A549 (cell line): ENCODE results near the gene FBH1. TPM values are rescaled to one million over a fixed set of nuclear protein-coding genes. Genes with fewer than 3 reads are reported as not detected.

ENCODE experiments used
- ATAC-seq, 2 experiments: fragments of 200-7000 bp in 1 of 2; fragments of >200 bp in 1 of 2; cut with Nextera tagmentation in 1 of 2; cut with Tn5 transposase in 1 of 2; 3 replicates each; pipeline versions ENCODE4 v1.8.0 to v1.9.1; 2018 to 2020; ENCODE audit warnings: mild to moderate bottlenecking in 1 of 2, moderate library complexity in 1 of 2
- CTCF ChIA-PET: fragments of 300-600 bp; sonication (Branson Sonifier 250); formaldehyde crosslinking; extraction: SDS; loops from one replicate; lab custom pipeline; 2021; ENCODE audit warnings: antibody characterized with exemption, inconsistent platforms; lab: Yijun Ruan, JAX
- POLR2A ChIA-PET: fragments of 350-600 bp; formaldehyde crosslinking; extraction: SDS; loops from one replicate; lab custom pipeline; 2021; ENCODE audit warnings: antibody characterized with exemption, inconsistent platforms; lab: Yijun Ruan, JAX
- DNase-seq, 2 experiments: peaks; one replicate each; pipeline versions ENCODE4 v3.0.0 to v3.0.0-alpha.2; 2011 to 2016; ENCODE audit warnings: low read depth in 1 of 2, low spot score in 1 of 2
- FAIRE-seq: peaks from 2 replicates; lab custom pipeline; 2011; peaks lifted over from hg19 to GRCh38; lab: Jason Lieb, UNC
- H3K27ac ChIP-seq, 2 experiments: fragments of >200 bp; sonication (Bioruptor Twin); formaldehyde crosslinking; 3 replicates each; pipeline ENCODE4 v1.5.1; 2016 to 2017
- H3K4me1 ChIP-seq: fragments of >200 bp; sonication (Bioruptor Twin); formaldehyde crosslinking; 3 replicates; pipeline ENCODE4 v1.6.1; 2016
- H3K4me2 ChIP-seq: fragments of >200 bp; sonication (Bioruptor Twin); formaldehyde crosslinking; 3 replicates; pipeline ENCODE4 v1.6.1; 2016
- H3K4me3 ChIP-seq: fragments of >200 bp; sonication (Bioruptor Twin); formaldehyde crosslinking; 3 replicates; pipeline ENCODE4 v1.5.1; 2016
- H3K9me3 ChIP-seq: fragments of >200 bp; sonication (Bioruptor Twin); formaldehyde crosslinking; 3 replicates; pipeline ENCODE4 v1.6.1; 2016
- CBX8 ChIP-seq: fragments of 200-600 bp; sonication (generic); IDR thresholded peaks from 2 replicates; pipeline ENCODE4 v1.6.1; 2016
- CHD4 ChIP-seq: fragments of 200-600 bp; sonication (generic); IDR thresholded peaks from 2 replicates; pipeline ENCODE4 v1.6.1; 2016; ENCODE audit warnings: antibody characterized with exemption, mild to moderate bottlenecking, borderline replicate concordance
- EHMT2 ChIP-seq: fragments of 200-600 bp; sonication (generic); IDR thresholded peaks from 2 replicates; pipeline ENCODE4 v1.6.1; 2016; ENCODE audit warnings: antibody characterized with exemption, low read depth, mild to moderate bottlenecking, moderate library complexity
- EP300 ChIP-seq, 2 experiments: fragments of >200 bp; sonication (Bioruptor Twin); formaldehyde crosslinking; IDR thresholded peaks; 2 replicates in 1 of 2; 3 replicates in 1 of 2; pipeline ENCODE4 v1.6.1; 2016 to 2017
- FOXS1 ChIP-seq: fragments of 250-450 bp; sonication (Bioruptor Pico); IDR thresholded peaks from 2 replicates; pipeline ENCODE4 v1.5.0; 2020; ENCODE audit warnings: mild to moderate bottlenecking, moderate library complexity
- GATA3 ChIP-seq: IDR thresholded peaks from 2 replicates; pipeline ENCODE4 v1.6.1; 2012; ENCODE audit warnings: borderline replicate concordance
- HOXB13 ChIP-seq: fragments of 250-450 bp; sonication (Bioruptor Pico); IDR thresholded peaks from 2 replicates; pipeline ENCODE4 v1.5.0; 2020; ENCODE audit warnings: low read depth, mild to moderate bottlenecking, moderate library complexity
- JUN ChIP-seq, 2 experiments: fragments of >200 bp; sonication (Bioruptor Twin); formaldehyde crosslinking; IDR thresholded peaks; 2 replicates in 1 of 2; 3 replicates in 1 of 2; pipeline ENCODE4 v1.6.1; 2016 to 2017
- JUNB ChIP-seq: fragments of >200 bp; sonication (Bioruptor Twin); formaldehyde crosslinking; IDR thresholded peaks from 2 replicates; pipeline ENCODE4 v1.6.1; 2016
- KDM5A ChIP-seq: fragments of 200-600 bp; sonication (generic); IDR thresholded peaks from 2 replicates; pipeline ENCODE4 v1.6.1; 2016; ENCODE audit warnings: antibody characterized with exemption, mild to moderate bottlenecking
- MAFK ChIP-seq: fragments of 450-650 bp; IDR thresholded peaks from 2 replicates; pipeline ENCODE4 v1.6.1; 2014; ENCODE audit not compliant: partially characterized antibody
- PHF8 ChIP-seq: fragments of 200-600 bp; sonication (generic); IDR thresholded peaks from 2 replicates; pipeline ENCODE4 v1.6.1; 2016; ENCODE audit warnings: low read depth, mild to moderate bottlenecking, antibody characterized with exemption, moderate library complexity, borderline replicate concordance
- RCOR1 ChIP-seq: fragments of 150-350 bp; IDR thresholded peaks from 2 replicates; pipeline ENCODE4 v1.6.1; 2014; ENCODE audit warnings: antibody characterized with exemption, low read length, low read depth
- RFX5 ChIP-seq: fragments of 450-650 bp; IDR thresholded peaks from 2 replicates; pipeline ENCODE4 v1.7.1; 2014; ENCODE audit warnings: antibody characterized with exemption, mild to moderate bottlenecking, moderate library complexity
- RNF2 ChIP-seq: fragments of 200-600 bp; sonication (generic); IDR thresholded peaks from 2 replicates; pipeline ENCODE4 v1.6.1; 2016; ENCODE audit warnings: low read depth, mild to moderate bottlenecking, antibody characterized with exemption, moderate library complexity, borderline replicate concordance
- SMC3 ChIP-seq: fragments of >200 bp; sonication (Bioruptor Twin); formaldehyde crosslinking; IDR thresholded peaks from 3 replicates; pipeline ENCODE4 v1.6.1; 2018; ENCODE audit warnings: inconsistent platforms
- SREBF2 ChIP-seq: fragments of 450-650 bp; IDR thresholded peaks from 2 replicates; pipeline ENCODE4 v1.6.1; 2014; ENCODE audit warnings: mild to moderate bottlenecking, moderate library complexity
- TFCP2L1 ChIP-seq: fragments of 250-450 bp; sonication (Bioruptor Pico); IDR thresholded peaks from 2 replicates; pipeline ENCODE4 v1.5.0; 2021; ENCODE audit warnings: mild to moderate bottlenecking
- ZNF302 ChIP-seq: fragments of 250-450 bp; sonication (Bioruptor Pico); IDR thresholded peaks from 2 replicates; pipeline ENCODE4 v1.9.0; 2021; ENCODE audit warnings: inconsistent platforms, mild to moderate bottlenecking, moderate library complexity
- WGBS: methylation state at CpG from one replicate; pipeline ENCODE4 v1.1.6; 2017; ENCODE audit errors: missing lambda C conversion rate; 5-methylcytosine and 5-hydroxymethylcytosine counted together
- polyA plus RNA-seq, 4 experiments: library from polyadenylated mRNA; depleted of rRNA in 3 of 4; stranded (reverse); fragments of >200 nt; fragmentation: RNase III in 1 of 4; extraction: RNeasy Plus Mini Kit Qiagen cat#74134 plus additional on column Dnase treatment in 1 of 4; gene quantifications; 2 replicates in 3 of 4; 3 replicates in 1 of 4; pipeline ENCODE4 v1.2.3, GENCODE V29; 2011 to 2017
- TF ChIP-seq, protein P1 (sequence below): fragments of 450-650 bp; IDR thresholded peaks from 2 replicates; pipeline ENCODE4 v1.6.1; 2014; ENCODE audit warnings: antibody characterized with exemption
- TF ChIP-seq, protein P2 (sequence below): fragments of >200 bp; sonication (Bioruptor Twin); formaldehyde crosslinking; IDR thresholded peaks from 2 replicates; pipeline ENCODE4 v1.6.1; 2016
- TF ChIP-seq, protein P3 (sequence below): fragments of >200 bp; sonication (Bioruptor Twin); formaldehyde crosslinking; IDR thresholded peaks from 3 replicates; pipeline ENCODE4 v1.6.1; 2016
- TF ChIP-seq, protein P4 (sequence below): fragments of 250-450 bp; sonication (Bioruptor Pico); IDR thresholded peaks from 2 replicates; pipeline ENCODE4 v1.5.0; 2021; ENCODE audit warnings: mild to moderate bottlenecking, moderate library complexity, borderline replicate concordance
- TF ChIP-seq, protein P5 (sequence below): fragments of 250-450 bp; sonication (Bioruptor Pico); IDR thresholded peaks from 2 replicates; pipeline ENCODE4 v1.5.0; 2020; ENCODE audit warnings: low read depth, mild to moderate bottlenecking, moderate library complexity

FBH1 gene
- polyA plus RNA-seq, 2 of the 4 experiments (the other 2 are of a cell fraction): 43.9 to 56.5 TPM

DNA sequence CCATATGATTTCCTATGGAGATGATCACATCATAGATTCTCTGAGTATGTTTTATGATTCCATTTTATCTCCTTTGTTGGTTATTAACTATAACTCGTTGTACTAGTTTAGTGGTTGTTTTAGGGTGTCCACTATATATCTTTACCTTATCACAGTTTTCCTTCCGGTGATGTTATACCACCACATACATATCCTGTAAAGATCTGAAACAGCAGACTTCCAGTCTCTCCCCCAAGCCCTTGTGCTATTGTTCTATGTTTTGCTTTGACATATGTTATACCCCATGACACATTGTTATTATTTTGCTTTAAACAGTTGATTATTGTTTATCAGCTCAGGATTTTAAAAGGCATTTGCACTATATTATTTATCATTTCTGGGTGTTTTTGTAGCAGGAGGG, 80.0 kb downstream of the FBH1 start (continued):
- TF ChIP-seq SREBF2 (no peak), RFX5 (no peak), SMC3 (no peak)

DNA sequence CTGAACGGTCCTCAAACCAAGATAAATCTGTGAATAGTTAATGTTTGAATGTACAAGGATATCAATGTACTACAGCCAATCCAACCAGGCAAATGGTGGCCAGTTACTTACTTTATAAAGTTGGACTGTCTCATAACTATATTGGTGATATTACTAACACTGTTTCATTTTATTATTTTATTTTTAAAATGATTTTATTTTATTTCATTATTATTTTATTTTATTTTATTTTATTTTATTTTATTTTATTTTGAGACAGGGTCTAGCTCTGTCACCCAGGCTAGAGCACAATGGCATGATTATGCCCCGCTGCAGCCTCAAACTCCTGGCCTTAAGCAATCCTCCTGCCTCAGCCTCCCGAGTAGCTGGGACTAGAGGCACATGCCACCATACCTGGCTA, 80.5 kb downstream of the FBH1 start:
- DNase-seq (no peak), FAIRE-seq (no peak), ATAC-seq (no peak)
- POLR2A ChIA-PET: no interaction called here
- Histone ChIP-seq H3K4me3 (no peak overlapping the region), H3K9me3 (no peaks in the 10 kb centered on the region), H3K27ac (no peak overlapping the region), H3K4me2 (no peak overlapping the region), H3K4me1 (no peaks in the 10 kb centered on the region)
- WGBS: 73% methylated on average over 3 of the region's 3 CpGs
- CTCF ChIA-PET: interaction anchor here (1.4 kb wide), 1 partner anchor 17 kb away, joined by 3 read pairs; no protein-coding TSS in a partner anchor
- TF ChIP-seq SREBF2: no peak

DNA sequence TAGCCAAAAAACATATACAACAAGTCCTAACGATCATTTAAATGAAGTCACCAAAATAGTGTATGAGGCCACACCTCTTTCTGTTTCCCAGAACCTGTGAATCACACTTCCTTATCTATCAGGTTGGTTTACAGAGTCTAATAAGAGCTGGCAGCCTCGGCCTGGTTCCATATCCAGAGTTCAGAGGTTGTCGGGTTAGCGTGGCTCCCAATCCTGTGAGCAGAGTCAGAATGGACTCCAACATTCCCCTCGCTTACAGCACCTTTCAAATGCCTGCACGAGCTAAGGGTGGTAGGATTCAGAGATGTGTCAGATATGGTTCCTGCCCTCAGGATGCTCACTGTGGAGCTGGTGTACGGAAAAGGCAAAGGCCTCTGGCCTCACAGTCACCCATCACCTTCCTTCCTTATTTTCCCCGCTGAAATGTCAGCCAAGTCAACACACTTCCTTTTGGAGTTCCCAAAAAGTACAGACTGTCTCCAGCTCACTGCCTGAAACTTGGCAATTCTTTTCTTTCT, 81.3 kb downstream of the FBH1 start:
- H3K9me3 ChIP-seq: no peaks in the 10 kb centered on the region
- POLR2A ChIA-PET: no interaction called here
- 75% methylated on average over 8 of the region's 8 CpGs for WGBS
- CTCF ChIA-PET: interaction anchor here (1.1 to 1.4 kb wide), 2 partner anchors 9 to 18 kb away, joined by 3 read pairs; no protein-coding TSS in a partner anchor
- H3K27ac ChIP-seq: no peak overlapping the region
- H3K4me3 ChIP-seq: no peak overlapping the region
- no peak for TF ChIP-seq JUN (IDR thresholded peaks at IDR 0.05)
- no peak for TF ChIP-seq KDM5A
- DNase-seq (no peak), FAIRE-seq (no peak), ATAC-seq (no peak)
- no peaks in the 10 kb centered on the region for H3K4me1 ChIP-seq
- no peak overlapping the region for H3K4me2 ChIP-seq

DNA sequence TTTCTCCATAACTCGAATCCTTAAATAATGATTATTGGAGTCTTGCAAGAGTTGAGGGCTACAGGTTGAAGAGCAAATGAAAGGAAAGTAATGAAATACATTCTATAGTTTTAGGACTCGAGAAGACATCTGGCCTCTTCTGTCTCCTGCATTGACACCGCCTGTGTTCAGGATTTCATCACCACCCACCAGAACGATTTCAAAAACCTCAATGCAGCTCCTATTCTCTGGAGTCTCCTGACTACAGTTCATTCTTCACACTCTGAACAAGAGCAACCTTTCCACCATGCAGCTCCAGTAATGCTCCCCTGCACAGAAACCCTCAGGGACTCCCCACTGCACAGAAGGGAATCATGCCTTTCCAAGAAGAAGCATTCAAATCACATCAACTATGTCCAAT, 81.8 kb downstream of the FBH1 start:
- H3K4me2 ChIP-seq: no peak overlapping the region
- H3K4me3 ChIP-seq: no peak overlapping the region
- ChIA-PET CTCF (interaction anchor here (1.1 to 1.4 kb wide), 2 partner anchors 9 to 18 kb away, joined by 3 read pairs; no protein-coding TSS in a partner anchor), POLR2A (no interaction called here)
- 60% methylated on average over 4 of the region's 4 CpGs for WGBS
- H3K4me1 ChIP-seq: no peaks in the 10 kb centered on the region
- no peak for FAIRE-seq
- TF ChIP-seq, protein P1, sequence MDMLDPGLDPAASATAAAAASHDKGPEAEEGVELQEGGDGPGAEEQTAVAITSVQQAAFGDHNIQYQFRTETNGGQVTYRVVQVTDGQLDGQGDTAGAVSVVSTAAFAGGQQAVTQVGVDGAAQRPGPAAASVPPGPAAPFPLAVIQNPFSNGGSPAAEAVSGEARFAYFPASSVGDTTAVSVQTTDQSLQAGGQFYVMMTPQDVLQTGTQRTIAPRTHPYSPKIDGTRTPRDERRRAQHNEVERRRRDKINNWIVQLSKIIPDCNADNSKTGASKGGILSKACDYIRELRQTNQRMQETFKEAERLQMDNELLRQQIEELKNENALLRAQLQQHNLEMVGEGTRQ: no peak
- TF ChIP-seq RNF2: no peak
- TF ChIP-seq, protein P2, sequence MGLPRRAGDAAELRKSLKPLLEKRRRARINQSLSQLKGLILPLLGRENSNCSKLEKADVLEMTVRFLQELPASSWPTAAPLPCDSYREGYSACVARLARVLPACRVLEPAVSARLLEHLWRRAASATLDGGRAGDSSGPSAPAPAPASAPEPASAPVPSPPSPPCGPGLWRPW: no peak
- TF ChIP-seq JUNB: no peak
- TF ChIP-seq PHF8: no peak
- TF ChIP-seq MAFK: no peak
- no peak for TF ChIP-seq HOXB13 (CRISPR knock-in tag)
- TF ChIP-seq, all 56 proteins: peak for 0
- no peak for DNase-seq
- no peak for ATAC-seq
- Histone ChIP-seq H3K27ac (no peak overlapping the region), H3K9me3 (no peaks in the 10 kb centered on the region)

DNA sequence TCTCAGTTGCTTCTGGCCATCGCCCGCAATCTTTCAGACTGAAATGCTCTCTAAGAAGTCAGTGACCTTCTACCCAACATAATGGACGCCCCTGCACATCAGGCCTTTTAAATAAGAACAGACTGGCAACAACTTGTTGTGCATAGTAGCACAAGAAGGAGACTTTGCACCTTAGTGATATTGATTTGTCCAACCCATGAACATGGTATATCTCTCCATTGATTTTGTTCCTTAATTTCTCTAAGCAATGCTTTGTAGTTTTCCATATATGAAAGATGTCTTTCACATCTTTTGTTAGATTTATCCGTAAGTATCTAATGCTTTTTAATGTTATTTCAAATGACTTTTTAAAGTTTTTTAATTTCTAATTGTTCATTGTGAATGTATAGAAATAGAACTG, 83.0 kb downstream of the FBH1 start:
- 68% methylated on average over 4 of the region's 4 CpGs for WGBS
- POLR2A ChIA-PET: no interaction called here
- no peak for FAIRE-seq
- TF ChIP-seq PHF8: no peak
- no peak for TF ChIP-seq CBX8
- no peak for TF ChIP-seq TFCP2L1 (CRISPR knock-in tag)
- no peak for TF ChIP-seq EHMT2
- TF ChIP-seq, protein P3, sequence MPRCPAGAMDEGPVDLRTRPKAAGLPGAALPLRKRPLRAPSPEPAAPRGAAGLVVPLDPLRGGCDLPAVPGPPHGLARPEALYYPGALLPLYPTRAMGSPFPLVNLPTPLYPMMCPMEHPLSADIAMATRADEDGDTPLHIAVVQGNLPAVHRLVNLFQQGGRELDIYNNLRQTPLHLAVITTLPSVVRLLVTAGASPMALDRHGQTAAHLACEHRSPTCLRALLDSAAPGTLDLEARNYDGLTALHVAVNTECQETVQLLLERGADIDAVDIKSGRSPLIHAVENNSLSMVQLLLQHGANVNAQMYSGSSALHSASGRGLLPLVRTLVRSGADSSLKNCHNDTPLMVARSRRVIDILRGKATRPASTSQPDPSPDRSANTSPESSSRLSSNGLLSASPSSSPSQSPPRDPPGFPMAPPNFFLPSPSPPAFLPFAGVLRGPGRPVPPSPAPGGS: no peak
- TF ChIP-seq RNF2: no peak
- TF ChIP-seq FOXS1 (CRISPR knock-in tag): no peak
- no peak for TF ChIP-seq ZNF302
- TF ChIP-seq, protein P4, sequence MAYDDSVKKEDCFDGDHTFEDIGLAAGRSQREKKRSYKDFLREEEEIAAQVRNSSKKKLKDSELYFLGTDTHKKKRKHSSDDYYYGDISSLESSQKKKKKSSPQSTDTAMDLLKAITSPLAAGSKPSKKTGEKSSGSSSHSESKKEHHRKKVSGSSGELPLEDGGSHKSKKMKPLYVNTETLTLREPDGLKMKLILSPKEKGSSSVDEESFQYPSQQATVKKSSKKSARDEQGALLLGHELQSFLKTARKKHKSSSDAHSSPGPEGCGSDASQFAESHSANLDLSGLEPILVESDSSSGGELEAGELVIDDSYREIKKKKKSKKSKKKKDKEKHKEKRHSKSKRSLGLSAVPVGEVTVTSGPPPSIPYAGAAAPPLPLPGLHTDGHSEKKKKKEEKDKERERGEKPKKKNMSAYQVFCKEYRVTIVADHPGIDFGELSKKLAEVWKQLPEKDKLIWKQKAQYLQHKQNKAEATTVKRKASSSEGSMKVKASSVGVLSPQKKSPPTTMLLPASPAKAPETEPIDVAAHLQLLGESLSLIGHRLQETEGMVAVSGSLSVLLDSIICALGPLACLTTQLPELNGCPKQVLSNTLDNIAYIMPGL (CRISPR knock-in tag): no peak
- TF ChIP-seq, protein P2: no peak
- TF ChIP-seq, protein P5, sequence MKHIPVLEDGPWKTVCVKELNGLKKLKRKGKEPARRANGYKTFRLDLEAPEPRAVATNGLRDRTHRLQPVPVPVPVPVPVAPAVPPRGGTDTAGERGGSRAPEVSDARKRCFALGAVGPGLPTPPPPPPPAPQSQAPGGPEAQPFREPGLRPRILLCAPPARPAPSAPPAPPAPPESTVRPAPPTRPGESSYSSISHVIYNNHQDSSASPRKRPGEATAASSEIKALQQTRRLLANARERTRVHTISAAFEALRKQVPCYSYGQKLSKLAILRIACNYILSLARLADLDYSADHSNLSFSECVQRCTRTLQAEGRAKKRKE (CRISPR knock-in tag): no peak
- no peak for TF ChIP-seq GATA3
- no peak for TF ChIP-seq JUN (IDR thresholded peaks at IDR 0.05)
- no peak for TF ChIP-seq EP300 (IDR thresholded peaks at IDR 0.05)
- TF ChIP-seq RCOR1: no peak
- TF ChIP-seq CHD4: no peak
- TF ChIP-seq RFX5: no peak

More for the DNA sequence above, 83.0 kb downstream of the FBH1 start:
- no peak for DNase-seq
- Histone ChIP-seq H3K4me2 (no peak overlapping the region), H3K4me3 (no peak overlapping the region), H3K9me3 (no peaks in the 10 kb centered on the region), H3K27ac (no peak overlapping the region), H3K4me1 (0 out of 3 replicates have a peak, but pooled peaks cover under 1% of the 10 kb centered on the region)
- no peak for ATAC-seq
- CTCF ChIA-PET: no interaction called here
